HEK293 (cell line): Measurements from ENCODE around the gene ZNF554.
"Not testable (repeated sequence)": the region's sequence is repeated elsewhere in the genome, so short reads cannot be mapped to it uniquely, and the experiment has no call there.

ENCODE experiments used
- CTCF ChIA-PET: fragments of 350-600 bp; formaldehyde crosslinking; extraction: SDS; loops from one replicate; lab custom pipeline; 2021; ENCODE audit warnings: antibody characterized with exemption; lab: Yijun Ruan, JAX
- POLR2A ChIA-PET: fragments of 300-600 bp; formaldehyde crosslinking; extraction: SDS; loops from one replicate; lab custom pipeline; 2020; ENCODE audit warnings: antibody characterized with exemption, inconsistent platforms; lab: Yijun Ruan, JAX
- H3K27ac ChIP-seq: fragments of 200-500 bp; sonication (Bioruptor generic); 2 replicates; pipeline ENCODE4 v1.5.1; 2014; ENCODE audit warnings: low read depth, low read length, control low read depth, inconsistent platforms; ENCODE audit errors: extremely low read depth
- H3K36me3 ChIP-seq, 2 experiments: fragments of 200-500 bp in 1 of 2; sonication (Bioruptor generic) in 1 of 2; 1 replicate in 1 of 2; 2 replicates in 1 of 2; pipeline ENCODE4 v1.5.1; 2014 to 2017; ENCODE audit warnings: inconsistent platforms in 2 of 2, low read length in 2 of 2; ENCODE audit not compliant: control insufficient read depth in 2 of 2, insufficient read depth in 1 of 2
- H3K4me1 ChIP-seq: fragments of 200-500 bp; sonication (Bioruptor generic); 2 replicates; pipeline ENCODE4 v1.5.1; 2014; ENCODE audit warnings: mild to moderate bottlenecking, low read length, inconsistent platforms; ENCODE audit not compliant: control insufficient read depth, insufficient read depth
- H3K4me3 ChIP-seq: 2 replicates; pipeline ENCODE4 v1.5.1; 2011; ENCODE audit warnings: low read depth, mild to moderate bottlenecking, control low read depth, low read length, moderate library complexity
- H3K9me3 ChIP-seq: fragments of 200-500 bp; sonication (Bioruptor generic); 2 replicates; pipeline ENCODE4 v1.5.1; 2014; ENCODE audit warnings: low read depth, low read length, inconsistent platforms; ENCODE audit not compliant: control insufficient read depth, insufficient read depth
- GFI1B ChIP-seq: fragments of 450-650 bp; formaldehyde crosslinking; IDR thresholded peaks from 2 replicates; pipeline ENCODE4 v1.5.1; 2016; ENCODE audit warnings: missing biosample characterization, missing genetic modification characterization
- KLF1 ChIP-seq: fragments of 450-650 bp; formaldehyde crosslinking; IDR thresholded peaks from 2 replicates; pipeline ENCODE4 v1.5.1; 2016; ENCODE audit warnings: missing biosample characterization, missing genetic modification characterization
- SCRT2 ChIP-seq: fragments of 450-650 bp; formaldehyde crosslinking; IDR thresholded peaks from 2 replicates; pipeline ENCODE4 v1.5.1; 2016; ENCODE audit warnings: missing biosample characterization, missing genetic modification characterization
- SETDB1 ChIP-seq: IDR thresholded peaks from one replicate; pipeline ENCODE4 v1.6.1; 2017; ENCODE audit warnings: mild to moderate bottlenecking, low read length, moderate library complexity, mixed read lengths; ENCODE audit not compliant: insufficient read length
- SP3 ChIP-seq: fragments of 450-650 bp; formaldehyde crosslinking; IDR thresholded peaks from 2 replicates; pipeline ENCODE4 v1.5.1; 2016; ENCODE audit warnings: missing biosample characterization, missing genetic modification characterization
- TCF7L2 ChIP-seq: IDR thresholded peaks from 2 replicates; pipeline ENCODE4 v1.6.1; 2011; ENCODE audit warnings: low read depth, mild to moderate bottlenecking, inconsistent platforms, low read length, moderate library complexity, borderline replicate concordance
- ZNF202 ChIP-seq: fragments of 450-650 bp; formaldehyde crosslinking; IDR thresholded peaks from 2 replicates; pipeline ENCODE4 v1.5.1; 2016; ENCODE audit warnings: missing biosample characterization, missing genetic modification characterization, borderline replicate concordance
- ZNF274 ChIP-seq, 2 experiments: fragments of 200-500 bp in 1 of 2; fragments of 450-650 bp in 1 of 2; sonication (Bioruptor generic) in 1 of 2; formaldehyde crosslinking in 1 of 2; IDR thresholded peaks; 2 replicates each; pipeline versions ENCODE4 v1.5.1 to v1.6.1; 2014 to 2016; ENCODE audit warnings: borderline replicate concordance in 1 of 2, inconsistent platforms in 1 of 2, low read length in 1 of 2, missing biosample characterization in 1 of 2, missing genetic modification characterization in 1 of 2
- ZNF433 ChIP-seq: fragments of 450-650 bp; formaldehyde crosslinking; IDR thresholded peaks from 2 replicates; pipeline ENCODE4 v1.5.1; 2016; ENCODE audit warnings: missing biosample characterization, missing genetic modification characterization, low read depth
- ZNF510 ChIP-seq: fragments of 450-650 bp; formaldehyde crosslinking; IDR thresholded peaks from 2 replicates; pipeline ENCODE4 v1.5.1; 2018; ENCODE audit warnings: mild to moderate bottlenecking, missing genetic modification characterization, missing biosample characterization; ENCODE audit not compliant: insufficient replicate concordance
- ZNF629 ChIP-seq: fragments of 450-650 bp; formaldehyde crosslinking; IDR thresholded peaks from 2 replicates; pipeline ENCODE4 v1.5.1; 2017; ENCODE audit warnings: missing biosample characterization, missing genetic modification characterization
- ZNF654 ChIP-seq: fragments of 450-650 bp; formaldehyde crosslinking; IDR thresholded peaks from 2 replicates; pipeline ENCODE4 v1.5.1; 2016; ENCODE audit warnings: low read depth, missing biosample characterization, missing genetic modification characterization
- ZNF768 ChIP-seq: fragments of 450-650 bp; formaldehyde crosslinking; IDR thresholded peaks from 2 replicates; pipeline ENCODE4 v1.5.1; 2018; ENCODE audit warnings: missing biosample characterization, mild to moderate bottlenecking, missing genetic modification characterization
- ZNF785 ChIP-seq: fragments of 450-650 bp; formaldehyde crosslinking; IDR thresholded peaks from 2 replicates; pipeline ENCODE4 v1.5.1; 2016; ENCODE audit warnings: missing biosample characterization, missing genetic modification characterization
- TF ChIP-seq, protein P1 (sequence below): fragments of 450-650 bp; formaldehyde crosslinking; IDR thresholded peaks from 2 replicates; pipeline ENCODE4 v1.5.1; 2016; ENCODE audit warnings: missing biosample characterization, missing genetic modification characterization
- TF ChIP-seq, protein P2 (sequence below): fragments of 450-650 bp; formaldehyde crosslinking; IDR thresholded peaks from 2 replicates; pipeline ENCODE4 v1.5.1; 2016; ENCODE audit warnings: missing biosample characterization, missing genetic modification characterization

The ZNF554 gene

DNA sequence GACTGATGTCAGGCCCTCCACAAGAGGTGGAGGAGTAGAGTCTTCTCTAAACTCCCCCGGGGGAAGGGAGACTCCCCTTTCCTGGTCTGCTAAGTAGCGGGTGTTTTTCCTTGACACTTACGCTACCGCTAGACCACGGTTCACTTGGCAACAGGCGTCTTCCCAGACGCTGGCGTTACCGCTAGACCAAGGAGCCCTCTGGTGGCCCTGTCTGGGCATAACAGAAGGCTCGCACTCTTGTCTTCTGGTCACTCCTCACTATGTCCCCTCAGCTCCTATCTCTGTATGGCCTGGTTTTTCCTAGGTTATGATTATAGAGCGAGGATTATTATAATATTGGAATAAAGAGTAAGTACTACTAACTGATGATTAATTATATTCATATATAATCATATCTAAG is 52.5 kb downstream of the ZNF554 start:
- not testable (repeated sequence) for H3K36me3 ChIP-seq, H3K27ac ChIP-seq, H3K4me3 ChIP-seq, H3K4me1 ChIP-seq, H3K9me3 ChIP-seq
- TF ChIP-seq SCRT2 (tag by site-specific recombination), result peak; percentile 77
- peak; percentile 53 for TF ChIP-seq ZNF654
- ChIA-PET CTCF (interaction anchor here (1.8 to 2.0 kb wide), 2 partner anchors 15 to 224 kb away, joined by 5 read pairs; no protein-coding TSS in a partner anchor), POLR2A (interaction anchor here (0.6 kb wide), 1 partner anchor 18 kb away, joined by 3 read pairs; no protein-coding TSS in a partner anchor)

DNA sequence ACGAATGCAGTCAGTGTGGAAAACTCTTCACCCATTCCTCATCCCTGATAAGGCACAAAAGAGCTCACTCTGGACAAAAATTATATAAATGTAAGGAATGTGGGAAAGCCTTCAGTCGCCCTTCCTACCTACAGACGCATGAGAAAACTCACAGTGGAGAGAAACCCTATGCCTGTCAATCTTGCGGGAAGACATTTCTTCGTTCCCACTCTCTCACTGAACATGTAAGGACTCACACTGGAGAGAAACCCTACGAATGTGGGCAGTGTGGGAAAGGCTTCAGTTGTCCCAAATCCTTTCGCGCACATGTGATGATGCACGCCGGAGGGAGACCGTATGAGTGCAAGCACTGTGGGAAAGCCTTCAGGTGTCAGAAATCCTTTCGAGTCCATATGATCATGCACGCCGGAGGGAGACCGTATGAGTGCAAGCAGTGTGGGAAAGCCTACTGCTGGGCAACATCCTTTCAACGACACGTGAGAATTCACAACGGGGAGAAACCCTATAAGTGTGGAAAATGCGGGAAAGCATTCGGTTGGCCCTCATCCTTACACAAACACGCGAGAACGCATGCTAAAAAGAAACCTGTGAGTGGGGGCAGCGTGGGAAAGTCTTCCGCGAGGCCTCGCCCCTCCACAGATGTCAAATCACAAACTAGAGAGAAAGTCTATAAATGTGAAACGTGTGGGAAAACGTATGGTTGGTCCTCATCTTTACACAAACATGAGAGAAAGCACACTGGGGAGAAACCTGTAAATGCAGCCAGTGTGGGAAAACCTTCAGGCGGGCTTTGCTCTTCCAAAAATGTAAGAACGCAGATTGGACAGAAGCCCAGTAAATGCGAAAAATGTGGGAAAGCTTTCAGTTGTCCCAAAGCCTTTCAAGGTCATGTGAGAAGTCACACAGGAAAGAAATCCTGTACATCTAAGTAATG is 58.0 kb downstream of the ZNF554 start:
- ChIA-PET POLR2A (no interaction called here), CTCF (interaction anchor here (0.7 kb wide), 1 partner anchor 106 kb away, joined by 3 read pairs; no protein-coding TSS in a partner anchor)
- Histone ChIP-seq H3K4me1 (no peaks in the 10 kb centered on the region), H3K27ac (no peak overlapping the region), H3K4me3 (no peak overlapping the region), H3K36me3 (no peaks in the 10 kb centered on the region), H3K9me3 (no peaks in the 10 kb centered on the region)
- TF ChIP-seq ZNF274 (IDR thresholded peaks at IDR 0.05; ENCODE audit: low read length), result no peak
- TF ChIP-seq ZNF274 (tag by site-specific recombination; IDR thresholded peaks at IDR 0.05; ENCODE audit: borderline replicate concordance), result no peak; the same call in 1 of the 2 replicates
- TF ChIP-seq ZNF433 (tag by site-specific recombination), result no peak
- TF ChIP-seq ZNF629 (tag by site-specific recombination), result no peak
- TF ChIP-seq, protein P1, sequence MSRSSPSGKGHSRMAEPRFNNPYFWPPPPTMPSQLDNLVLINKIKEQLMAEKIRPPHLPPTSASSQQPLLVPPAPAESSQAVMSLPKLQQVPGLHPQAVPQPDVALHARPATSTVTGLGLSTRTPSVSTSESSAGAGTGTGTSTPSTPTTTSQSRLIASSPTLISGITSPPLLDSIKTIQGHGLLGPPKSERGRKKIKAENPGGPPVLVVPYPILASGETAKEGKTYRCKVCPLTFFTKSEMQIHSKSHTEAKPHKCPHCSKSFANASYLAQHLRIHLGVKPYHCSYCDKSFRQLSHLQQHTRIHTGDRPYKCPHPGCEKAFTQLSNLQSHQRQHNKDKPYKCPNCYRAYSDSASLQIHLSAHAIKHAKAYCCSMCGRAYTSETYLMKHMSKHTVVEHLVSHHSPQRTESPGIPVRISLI (tag by site-specific recombination), result no peak
- no peak for TF ChIP-seq KLF1
- TF ChIP-seq ZNF202 (tag by site-specific recombination), result no peak
- no peak for TF ChIP-seq TCF7L2
- peak; percentile 99 for TF ChIP-seq SETDB1
- no peak for TF ChIP-seq ZNF785
- no peak for TF ChIP-seq ZNF510 (tag by site-specific recombination)
- no peak for TF ChIP-seq ZNF768 (tag by site-specific recombination)
- TF ChIP-seq GFI1B (tag by site-specific recombination), result no peak
- no peak for TF ChIP-seq SP3
- TF ChIP-seq, protein P2, sequence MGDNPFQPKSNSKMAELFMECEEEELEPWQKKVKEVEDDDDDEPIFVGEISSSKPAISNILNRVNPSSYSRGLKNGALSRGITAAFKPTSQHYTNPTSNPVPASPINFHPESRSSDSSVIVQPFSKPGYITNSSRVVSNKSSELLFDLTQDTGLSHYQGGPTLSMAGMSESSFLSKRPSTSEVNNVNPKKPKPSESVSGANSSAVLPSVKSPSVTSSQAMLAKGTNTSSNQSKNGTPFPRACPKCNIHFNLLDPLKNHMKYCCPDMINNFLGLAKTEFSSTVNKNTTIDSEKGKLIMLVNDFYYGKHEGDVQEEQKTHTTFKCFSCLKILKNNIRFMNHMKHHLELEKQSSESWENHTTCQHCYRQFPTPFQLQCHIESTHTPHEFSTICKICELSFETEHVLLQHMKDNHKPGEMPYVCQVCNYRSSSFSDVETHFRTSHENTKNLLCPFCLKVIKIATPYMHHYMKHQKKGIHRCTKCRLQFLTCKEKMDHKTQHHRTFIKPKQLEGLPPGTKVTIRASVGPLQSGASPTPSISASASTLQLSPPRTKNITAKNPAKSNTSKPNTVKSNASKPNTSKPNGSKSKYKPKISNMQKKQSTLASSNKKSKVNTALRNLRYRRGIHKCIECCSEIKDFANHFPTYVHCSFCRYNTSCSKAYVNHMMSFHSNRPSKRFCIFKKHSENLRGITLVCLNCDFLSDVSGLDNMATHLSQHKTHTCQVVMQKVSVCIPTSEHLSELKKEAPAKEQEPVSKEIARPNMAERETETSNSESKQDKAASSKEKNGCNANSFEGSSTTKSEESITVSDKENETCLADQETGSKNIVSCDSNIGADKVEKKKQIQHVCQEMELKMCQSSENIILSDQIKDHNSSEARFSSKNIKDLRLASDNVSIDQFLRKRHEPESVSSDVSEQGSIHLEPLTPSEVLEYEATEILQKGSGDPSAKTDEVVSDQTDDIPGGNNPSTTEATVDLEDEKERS (tag by site-specific recombination), result peak; percentile 84
